PC-3 (cell line): ENCODE data around the gene HNRNPM. TPM values are rescaled to one million over a fixed set of nuclear protein-coding genes. Genes with fewer than 3 reads are reported as not detected.

Experiments
- ATAC-seq: fragments of 200-7000 bp; cut with Tn5 transposase; 2 replicates; pipeline ENCODE4 v1.9.1; 2020; ENCODE audit warnings: mild to moderate bottlenecking, moderate library complexity
- BruUV-seq: library from RNA; stranded (reverse); fragments of 400-500 nt; replicated peaks from 2 replicates; lab custom pipeline; 2021; lab: Mats Ljungman, UMichigan
- CTCF ChIA-PET: fragments of 300-600 bp; sonication (Branson Sonifier 250); formaldehyde crosslinking; loops from one replicate; lab custom pipeline; 2022; ENCODE audit warnings: antibody characterized with exemption; lab: Charles Lee
- POLR2A ChIA-PET: fragments of 300-600 bp; sonication (Branson Sonifier 250); formaldehyde crosslinking; loops from one replicate; lab custom pipeline; 2022; ENCODE audit warnings: antibody characterized with exemption; ENCODE audit not compliant: unreplicated experiment; lab: Charles Lee
- DNase-seq: peaks from one replicate; pipeline ENCODE4 v3.0.0-alpha.2; 2015
- H2AFZ ChIP-seq: fragments of 300-600 bp; sonication (generic); 2 replicates; pipeline ENCODE4 v1.6.0; 2016; ENCODE audit warnings: antibody characterized with exemption, low read length
- H3F3A ChIP-seq: fragments of 300-600 bp; sonication (generic); one replicate; pipeline ENCODE4 v1.6.0; 2017; ENCODE audit warnings: antibody characterized with exemption, low read length, control low read depth, mild to moderate bottlenecking; ENCODE audit not compliant: unreplicated experiment
- H3K27ac ChIP-seq: fragments of 300-600 bp; sonication (generic); 2 replicates; pipeline ENCODE4 v1.5.1; 2016; ENCODE audit warnings: mild to moderate bottlenecking, low read length
- H3K27me3 ChIP-seq: fragments of 300-600 bp; sonication (generic); 2 replicates; pipeline ENCODE4 v1.6.1; 2016; ENCODE audit warnings: low read length, mixed read lengths
- H3K36me3 ChIP-seq: fragments of 300-600 bp; sonication (generic); 2 replicates; pipeline ENCODE4 v1.6.1; 2016; ENCODE audit warnings: low read depth, mixed run types, low read length, mixed read lengths
- H3K4me1 ChIP-seq: fragments of 300-600 bp; sonication (generic); 2 replicates; pipeline ENCODE4 v1.5.1; 2016; ENCODE audit warnings: low read length; ENCODE audit not compliant: insufficient read depth
- H3K4me2 ChIP-seq: fragments of 300-600 bp; sonication (generic); 2 replicates; pipeline ENCODE4 v1.6.0; 2016; ENCODE audit warnings: low read length
- H3K4me3 ChIP-seq: fragments of 300-600 bp; sonication (generic); 2 replicates; pipeline ENCODE4 v1.5.1; 2016; ENCODE audit warnings: mild to moderate bottlenecking, low read length, mixed read lengths
- H3K79me2 ChIP-seq: fragments of 300-600 bp; sonication (generic); 2 replicates; pipeline ENCODE4 v1.6.1; 2017; ENCODE audit warnings: low read length, mixed read lengths
- H3K9ac ChIP-seq: fragments of 300-600 bp; sonication (generic); 2 replicates; pipeline ENCODE4 v1.6.0; 2016; ENCODE audit warnings: mild to moderate bottlenecking, low read length
- H3K9me2 ChIP-seq: fragments of 300-600 bp; sonication (generic); replicated peaks from 2 replicates; pipeline ENCODE4 v1.6.1; 2016; ENCODE audit warnings: mixed run types, low read length, mixed read lengths
- H3K9me3 ChIP-seq: fragments of 300-600 bp; sonication (generic); 2 replicates; pipeline ENCODE4 v1.6.1; 2016; ENCODE audit warnings: low read length, mixed read lengths
- H4K20me1 ChIP-seq: fragments of 300-600 bp; sonication (generic); 2 replicates; pipeline ENCODE4 v1.6.1; 2016; ENCODE audit warnings: low read length, mixed read lengths
- CTCF ChIP-seq: fragments of 300-600 bp; sonication (generic); conservative IDR thresholded peaks from 2 replicates; pipeline ENCODE4 v1.5.1; 2017; ENCODE audit warnings: antibody characterized with exemption, low read depth, mild to moderate bottlenecking, low read length
- EZH2 ChIP-seq: fragments of 300-600 bp; sonication (generic); IDR thresholded peaks from one replicate; pipeline ENCODE4 v1.6.1; 2017; ENCODE audit warnings: antibody characterized with exemption, mild to moderate bottlenecking, low read length; ENCODE audit not compliant: unreplicated experiment
- EZH2phosphoT487 ChIP-seq: fragments of 300-600 bp; sonication (generic); IDR thresholded peaks from 2 replicates; pipeline ENCODE4 v1.6.1; 2018; ENCODE audit warnings: mild to moderate bottlenecking, antibody characterized with exemption, low read length, borderline replicate concordance
- intact Hi-C: fragments of 100-400 bp; cut with micrococcal nuclease; formaldehyde crosslinking; loops from 2 replicates; pipeline ENCODE4 v1.9.0; 2023
- total RNA-seq: library from RNA; depleted of rRNA; stranded (reverse); fragments of >200 nt; gene quantifications from 2 replicates; pipeline ENCODE4 v1.2.3, GENCODE V29; 2014

The HNRNPM gene
- total RNA-seq, 1 experiment from 2014 or later: 165 TPM

GRCh38 chr19:8529369-8530006 lies 84.7 kb downstream of the HNRNPM start:
- TF ChIP-seq CTCF (no peak), EZH2phosphoT487 (no peak), EZH2 (no peak)
- H2AFZ ChIP-seq: no peak overlapping the region
- intact Hi-C loops: loop anchor here (5.0 kb wide), 2 partner anchors 72 to 627 kb away; partner anchors contain the start of gene MAP2K7
- no peak overlapping the region for H3K4me3 ChIP-seq
- peaks cover 10% of the 10 kb centered on the region for H3K79me2 ChIP-seq
- peaks cover 10% of the 10 kb centered on the region for H3K4me1 ChIP-seq
- H4K20me1 ChIP-seq: no peaks in the 10 kb centered on the region
- ChIA-PET POLR2A (no interaction called here), CTCF (no interaction called here)
- no peaks in the 10 kb centered on the region for H3K9me2 ChIP-seq
- H3K36me3 ChIP-seq: no peaks in the 10 kb centered on the region
- no peak overlapping the region for H3K9ac ChIP-seq
- DNase-seq: no peak
- H3F3A ChIP-seq: no peaks in the 10 kb centered on the region
- ATAC-seq: no peak
- no peaks in the 10 kb centered on the region for H3K27me3 ChIP-seq
- no peak overlapping the region for H3K4me2 ChIP-seq
- no TSS peak for BruUV-seq
- H3K9me3 ChIP-seq: no peaks in the 10 kb centered on the region
- H3K27ac ChIP-seq: no peak overlapping the region

DNA sequence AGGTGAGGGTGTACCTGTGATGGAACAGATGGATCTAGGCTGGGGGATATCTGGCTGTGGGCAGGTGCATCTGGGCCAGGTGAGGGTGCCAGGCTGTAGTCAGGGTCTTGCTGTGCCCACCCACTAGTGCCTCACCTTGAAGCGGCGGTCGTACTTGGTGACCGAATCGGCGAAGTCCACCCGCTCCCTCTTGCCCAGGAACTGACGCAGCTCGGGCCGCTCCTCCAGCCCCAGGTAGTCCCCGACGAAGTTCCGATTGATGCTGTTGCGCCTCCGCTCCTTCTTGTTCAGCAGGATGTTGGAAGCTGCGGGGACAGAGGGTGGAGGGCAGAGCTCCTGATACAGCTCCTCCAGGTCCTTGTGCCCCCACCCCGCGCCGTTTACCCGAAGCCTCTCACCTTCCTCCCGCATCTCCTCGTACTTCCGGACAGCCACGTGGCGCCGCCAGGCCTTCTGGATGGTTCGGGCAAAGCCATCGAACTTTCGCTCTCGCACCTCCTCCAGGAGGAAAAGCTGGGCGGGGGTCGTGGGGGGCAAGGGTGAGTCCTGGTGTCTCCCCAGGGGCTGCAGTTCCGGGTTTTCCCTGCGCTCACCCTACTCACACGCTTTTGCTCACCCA lies 85.4 kb downstream of the HNRNPM start:
- H3K9me2 ChIP-seq: no peaks in the 10 kb centered on the region
- CTCF ChIA-PET: no interaction called here
- peaks cover 10% of the 10 kb centered on the region for H3K79me2 ChIP-seq
- no peaks in the 10 kb centered on the region for H3F3A ChIP-seq
- H2AFZ ChIP-seq: no peak overlapping the region
- H3K9ac ChIP-seq: no peak overlapping the region
- DNase-seq: no peak
- no peak overlapping the region for H3K27ac ChIP-seq
- TF ChIP-seq EZH2phosphoT487 (no peak), CTCF (no peak), EZH2 (no peak)
- no peaks in the 10 kb centered on the region for H3K9me3 ChIP-seq
- no peak overlapping the region for H3K4me2 ChIP-seq
- ATAC-seq: no peak
- POLR2A ChIA-PET: no interaction called here
- H3K36me3 ChIP-seq: no peaks in the 10 kb centered on the region
- H3K4me3 ChIP-seq: no peak overlapping the region
- no peaks in the 10 kb centered on the region for H3K27me3 ChIP-seq
- intact Hi-C loops: no loop called here
- H3K4me1 ChIP-seq: peaks cover 10% of the 10 kb centered on the region
- no peaks in the 10 kb centered on the region for H4K20me1 ChIP-seq
- no TSS peak for BruUV-seq

- no peak for TF ChIP-seq EZH2
- no peak for TF ChIP-seq EZH2phosphoT487
- no peak for TF ChIP-seq CTCF
- intact Hi-C loops: no loop called here
- POLR2A ChIA-PET: no interaction called here
Observed at GRCh38 chr19:8531470-8531869, 86.7 kb downstream of the HNRNPM start.

More at GRCh38 chr19:8531470-8531869, 86.7 kb downstream of the HNRNPM start:
- no peak overlapping the region for H3K27ac ChIP-seq
- no peak overlapping the region for H3K9ac ChIP-seq
- H3K4me1 ChIP-seq: peaks cover 10% of the 10 kb centered on the region
- H4K20me1 ChIP-seq: no peaks in the 10 kb centered on the region
- no peak overlapping the region for H3K4me2 ChIP-seq
- CTCF ChIA-PET: no interaction called here
- no TSS peak for BruUV-seq
- H3F3A ChIP-seq: no peaks in the 10 kb centered on the region
- H3K79me2 ChIP-seq: peaks cover 9% of the 10 kb centered on the region
- no peaks in the 10 kb centered on the region for H3K9me2 ChIP-seq
- no peak for DNase-seq
- no peak overlapping the region for H3K4me3 ChIP-seq
- no peaks in the 10 kb centered on the region for H3K27me3 ChIP-seq
- no peaks in the 10 kb centered on the region for H3K36me3 ChIP-seq
- H3K9me3 ChIP-seq: no peaks in the 10 kb centered on the region
- H2AFZ ChIP-seq: no peak overlapping the region
- ATAC-seq: no peak
